ENCODE results near the gene CLCN6. TPM values are rescaled to one million over a fixed set of nuclear protein-coding genes. Genes with fewer than 3 reads are reported as not detected.

Gene CLCN6
- total RNA-seq, 1 donor from 2014 or later, result 16.1 TPM

- H3K4me3 ChIP-seq, result no peak overlapping the region
- intact Hi-C loops (cut with micrococcal nuclease), result no loop called here
- H3K36me3 ChIP-seq, result no peaks in the 10 kb centered on the region
- peak; percentile 44 for DNase-seq
- peak overlapping the region; percentile 91 for H3K27ac ChIP-seq (replicated peaks)
- TF ChIP-seq CTCF (IDR thresholded peaks at IDR 0.05; ENCODE audit: borderline replicate concordance), result no peak
- no peaks in the 10 kb centered on the region for H3K27me3 ChIP-seq (ENCODE audit: low read depth)
- no peaks in the 10 kb centered on the region for H3K9me3 ChIP-seq (replicated peaks)
- peaks cover 48% of the 10 kb centered on the region for H3K4me1 ChIP-seq
These were observed 68.6 kb downstream of the CLCN6 start for GRCh38 chr1:11874624-11875023.

- Histone ChIP-seq H3K27ac (replicated peaks) (peak overlapping the region; percentile 91), H3K9me3 (replicated peaks) (no peaks in the 10 kb centered on the region), H3K4me3 (no peak overlapping the region), H3K27me3 (ENCODE audit: low read depth) (no peaks in the 10 kb centered on the region), H3K36me3 (no peaks in the 10 kb centered on the region), H3K4me1 (peaks cover 53% of the 10 kb centered on the region)
- TF ChIP-seq CTCF (IDR thresholded peaks at IDR 0.05; ENCODE audit: borderline replicate concordance), result no peak
- intact Hi-C loops (cut with micrococcal nuclease), result no loop called here
- DNase-seq, result no peak
These were observed 69.1 kb downstream of the CLCN6 start for GRCh38 chr1:11875094-11875493.

GRCh38 chr1:11877074-11877473 lies 71.1 kb downstream of the CLCN6 start:
- DNase-seq, result no peak
- H3K27me3 ChIP-seq (ENCODE audit: low read depth), result no peaks in the 10 kb centered on the region
- no peaks in the 10 kb centered on the region for H3K9me3 ChIP-seq (replicated peaks)
- H3K4me1 ChIP-seq, result peaks cover 73% of the 10 kb centered on the region
- intact Hi-C loops (cut with micrococcal nuclease), result no loop called here
- no peaks in the 10 kb centered on the region for H3K36me3 ChIP-seq
- no peak overlapping the region for H3K4me3 ChIP-seq
- no peak for TF ChIP-seq CTCF (IDR thresholded peaks at IDR 0.05; ENCODE audit: borderline replicate concordance)
- no peak overlapping the region for H3K27ac ChIP-seq (replicated peaks)

GRCh38 chr1:11878081-11878890 lies 72.3 kb downstream of the CLCN6 start:
- no peak for TF ChIP-seq CTCF (IDR thresholded peaks at IDR 0.05; ENCODE audit: borderline replicate concordance)
- no peaks in the 10 kb centered on the region for H3K9me3 ChIP-seq (replicated peaks)
- no peak overlapping the region for H3K4me3 ChIP-seq
- H3K4me1 ChIP-seq, result peaks cover 78% of the 10 kb centered on the region
- no peaks in the 10 kb centered on the region for H3K27me3 ChIP-seq (ENCODE audit: low read depth)
- no peak overlapping the region for H3K27ac ChIP-seq (replicated peaks)
- no peaks in the 10 kb centered on the region for H3K36me3 ChIP-seq
- DNase-seq, result no peak
- intact Hi-C loops (cut with micrococcal nuclease), result no loop called here

GRCh38 chr1:11878891-11879190 lies 72.8 kb downstream of the CLCN6 start:
- Histone ChIP-seq H3K9me3 (replicated peaks) (no peaks in the 10 kb centered on the region), H3K4me1 (peaks cover 78% of the 10 kb centered on the region), H3K27ac (replicated peaks) (no peak overlapping the region), H3K4me3 (no peak overlapping the region), H3K27me3 (ENCODE audit: low read depth) (no peaks in the 10 kb centered on the region), H3K36me3 (no peaks in the 10 kb centered on the region)
- no peak for DNase-seq
- intact Hi-C loops (cut with micrococcal nuclease), result no loop called here
- no peak for TF ChIP-seq CTCF (IDR thresholded peaks at IDR 0.05; ENCODE audit: borderline replicate concordance)

All from left ventricle myocardium inferior (tissue), 1 donor.